C4-2B (cell line): Measurements from ENCODE around the gene AGAP1.

Experiments
- H3K27ac ChIP-seq: fragments of 450-650 bp; 2 replicates; pipeline ENCODE4 v1.5.1; 2017
- CTCF ChIP-seq: fragments of 450-650 bp; conservative IDR thresholded peaks from 2 replicates; pipeline ENCODE4 v1.5.1; 2017; ENCODE audit warnings: mild to moderate bottlenecking
- ZFX ChIP-seq: fragments of 450-650 bp; IDR thresholded peaks from 2 replicates; pipeline ENCODE4 v1.6.1; 2017

Gene AGAP1

GRCh38 chr2:236143811-236144210, 650.0 kb downstream of the AGAP1 start:
- no peak for TF ChIP-seq ZFX
- no peak for TF ChIP-seq CTCF
- no peak overlapping the region for H3K27ac ChIP-seq

- TF ChIP-seq ZFX = no peak
- no peak for TF ChIP-seq CTCF
- no peak overlapping the region for H3K27ac ChIP-seq
Measured at GRCh38 chr2:236146436-236146835, 652.6 kb downstream of the AGAP1 start.

- no peak overlapping the region for H3K27ac ChIP-seq
- TF ChIP-seq ZFX (no peak), CTCF (no peak)
Measured at GRCh38 chr2:236155406-236155805, 661.6 kb downstream of the AGAP1 start.

GRCh38 chr2:236156095-236156859, 662.4 kb downstream of the AGAP1 start:
- no peak overlapping the region for H3K27ac ChIP-seq
- TF ChIP-seq CTCF (no peak), ZFX (no peak)

- no peak overlapping the region for H3K27ac ChIP-seq
- no peak for TF ChIP-seq CTCF
- no peak for TF ChIP-seq ZFX
Measured at GRCh38 chr2:236156860-236157194, 663.0 kb downstream of the AGAP1 start.

- no peak overlapping the region for H3K27ac ChIP-seq
- TF ChIP-seq ZFX = no peak
- no peak for TF ChIP-seq CTCF
Measured at GRCh38 chr2:236157366-236157765, 663.5 kb downstream of the AGAP1 start.

GRCh38 chr2:236157815-236158498, 664.1 kb downstream of the AGAP1 start:
- H3K27ac ChIP-seq = no peak overlapping the region
- TF ChIP-seq CTCF (no peak), ZFX (no peak)
